Duodenal mucosa (tissue), 2 donors: ENCODE data around the gene ZDHHC19.
"Not testable (repeated sequence)": the region's sequence is repeated elsewhere in the genome, so short reads cannot be mapped to it uniquely, and the experiment has no call there.

Source experiments
- H3K27ac ChIP-seq: one replicate; pipeline ENCODE4 v1.7.0; 2013; ENCODE audit warnings: low read depth, low read length
- H3K27me3 ChIP-seq, 2 donors: one replicate each; pipeline ENCODE4 v1.7.0; 2013; ENCODE audit warnings: low read length in 2 of 2, control low read depth in 1 of 2; ENCODE audit not compliant: insufficient read depth in 2 of 2, control insufficient read depth in 1 of 2
- H3K36me3 ChIP-seq, 2 donors: one replicate each; pipeline ENCODE4 v1.7.0; 2013; ENCODE audit warnings: low read length in 2 of 2, control low read depth in 1 of 2; ENCODE audit not compliant: insufficient read depth in 2 of 2, control insufficient read depth in 1 of 2
- H3K4me1 ChIP-seq, 2 donors: one replicate each; pipeline ENCODE4 v1.7.0; 2013; ENCODE audit warnings: low read length in 2 of 2, control low read depth in 1 of 2; ENCODE audit not compliant: insufficient read depth in 2 of 2, control insufficient read depth in 1 of 2
- H3K4me3 ChIP-seq, 2 donors: one replicate each; pipeline ENCODE4 v1.7.0; 2013; ENCODE audit warnings: low read length in 2 of 2, low read depth in 1 of 2
- H3K9ac ChIP-seq, 2 donors: one replicate each; pipeline ENCODE4 v1.7.0; 2013; ENCODE audit warnings: low read length in 2 of 2, low read depth in 1 of 2
- H3K9me3 ChIP-seq, 2 donors: one replicate each; pipeline ENCODE4 v1.7.0; 2013; ENCODE audit warnings: low read length in 2 of 2, control low read depth in 1 of 2; ENCODE audit not compliant: control insufficient read depth in 1 of 2

The ZDHHC19 gene

DNA sequence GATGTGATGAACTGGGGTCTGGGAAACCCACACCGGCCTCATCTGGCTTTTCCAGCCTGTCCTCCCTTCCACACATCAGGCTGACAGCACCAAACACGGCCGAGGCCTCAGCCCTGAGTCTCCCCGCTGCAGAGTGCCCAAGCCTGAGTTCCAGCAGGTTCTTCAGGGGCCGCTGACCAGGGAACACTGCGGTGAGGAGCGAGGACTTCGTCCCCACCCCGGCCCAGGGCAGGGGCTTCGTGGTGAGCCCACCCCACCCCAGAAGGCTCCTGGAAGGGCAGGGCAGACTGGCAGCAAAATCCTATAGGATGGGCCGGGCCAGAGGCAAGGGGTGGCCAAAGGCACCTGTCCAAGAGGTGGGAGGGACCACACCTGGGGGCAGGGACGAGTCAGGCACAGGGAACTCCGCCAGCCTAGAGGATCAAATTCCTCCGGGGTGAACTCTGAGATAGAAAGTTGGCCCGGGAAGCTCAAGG, 4.9 kb upstream of the ZDHHC19 start, which contains the start of gene SLC51A:
Gene SLC51A, plus strand, starts transcription at position 446 of the 476 bp plus-strand sequence. CDS start 179 bp downstream, outside the sequence.
- Histone ChIP-seq H3K27ac (no peak within 1 kb of the TSS), H3K4me1 (peaks cover 12 to 33% of the 10 kb centered on the region in 2 donors), H3K9me3 (no peaks in the 10 kb centered on the region), H3K27me3 (no peaks in the 10 kb centered on the region), H3K4me3 (peak within 1 kb of the TSS; percentile 64 to 69), H3K9ac (peak within 1 kb of the TSS; percentile 57 to 59), H3K36me3 (no peaks in the 10 kb centered on the region)

DNA sequence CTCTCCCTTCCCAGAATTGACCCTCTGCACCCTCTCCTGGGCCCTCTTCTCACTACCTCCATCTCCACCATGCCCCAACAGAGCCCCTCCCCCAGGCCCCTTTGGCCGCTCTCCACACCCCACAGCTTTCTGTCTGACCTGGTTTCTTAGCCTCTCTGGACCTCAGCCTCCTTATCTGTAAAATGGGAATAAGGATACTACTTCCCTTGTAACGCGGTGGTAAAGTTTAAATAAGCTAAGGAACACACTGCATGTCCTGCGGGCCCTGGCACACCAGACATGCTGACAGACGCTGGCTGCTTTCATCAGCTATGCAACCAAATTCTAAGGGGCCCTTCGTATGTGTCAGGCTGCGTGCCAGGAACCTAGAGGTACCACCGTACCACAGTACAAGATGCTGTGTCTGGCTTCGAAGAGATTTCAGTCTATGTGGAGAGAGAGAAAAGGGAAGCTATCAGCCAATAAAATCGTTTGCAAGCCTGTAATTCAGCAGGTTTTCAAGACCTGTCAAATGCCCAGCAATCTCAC, 4.4 kb upstream of the ZDHHC19 start:
- Histone ChIP-seq H3K9ac (no peak overlapping the region), H3K27me3 (no peaks in the 10 kb centered on the region), H3K9me3 (no peaks in the 10 kb centered on the region), H3K36me3 (no peaks in the 10 kb centered on the region), H3K27ac (no peak overlapping the region), H3K4me1 (peaks cover 12 to 33% of the 10 kb centered on the region in 2 donors), H3K4me3 (no peak overlapping the region)

DNA sequence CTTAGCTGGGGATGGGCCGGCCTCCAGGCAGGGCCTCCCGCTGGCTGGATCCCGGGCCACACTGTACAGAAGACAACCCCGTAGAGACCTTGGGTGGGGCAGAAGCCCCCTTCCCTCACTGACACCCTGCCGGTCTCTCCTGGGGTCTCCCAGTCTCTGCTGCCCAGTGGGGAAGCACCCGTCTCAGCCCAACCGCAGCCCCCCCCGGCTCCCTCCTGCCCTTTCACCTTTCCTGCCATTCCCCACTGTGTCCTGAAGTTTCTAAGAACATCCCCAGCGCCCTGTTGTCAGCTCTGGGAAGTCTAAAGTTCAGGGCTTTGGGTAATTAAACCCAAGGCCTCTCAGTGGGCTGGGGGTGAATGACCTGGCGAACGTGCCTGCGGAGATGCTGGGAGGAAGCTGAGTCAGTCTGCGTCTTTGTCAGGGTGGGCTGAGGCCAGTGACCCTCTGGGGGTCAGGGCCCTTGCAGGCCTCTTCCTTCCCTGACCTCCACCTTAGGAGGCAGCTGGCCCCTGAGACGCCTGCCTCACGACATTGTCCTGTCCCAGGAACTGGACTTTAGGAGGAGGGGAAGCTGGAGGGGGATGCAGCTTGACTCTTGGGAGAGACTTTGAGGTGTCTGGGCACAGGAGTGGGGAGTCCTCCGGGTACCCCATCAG, 3.7 kb upstream of the ZDHHC19 start:
- Histone ChIP-seq H3K4me1 (peaks cover 12 to 32% of the 10 kb centered on the region in 2 donors), H3K27ac (no peak overlapping the region), H3K36me3 (no peaks in the 10 kb centered on the region), H3K9me3 (no peaks in the 10 kb centered on the region), H3K27me3 (no peaks in the 10 kb centered on the region), H3K4me3 (no peak overlapping the region), H3K9ac (no peak overlapping the region)

DNA sequence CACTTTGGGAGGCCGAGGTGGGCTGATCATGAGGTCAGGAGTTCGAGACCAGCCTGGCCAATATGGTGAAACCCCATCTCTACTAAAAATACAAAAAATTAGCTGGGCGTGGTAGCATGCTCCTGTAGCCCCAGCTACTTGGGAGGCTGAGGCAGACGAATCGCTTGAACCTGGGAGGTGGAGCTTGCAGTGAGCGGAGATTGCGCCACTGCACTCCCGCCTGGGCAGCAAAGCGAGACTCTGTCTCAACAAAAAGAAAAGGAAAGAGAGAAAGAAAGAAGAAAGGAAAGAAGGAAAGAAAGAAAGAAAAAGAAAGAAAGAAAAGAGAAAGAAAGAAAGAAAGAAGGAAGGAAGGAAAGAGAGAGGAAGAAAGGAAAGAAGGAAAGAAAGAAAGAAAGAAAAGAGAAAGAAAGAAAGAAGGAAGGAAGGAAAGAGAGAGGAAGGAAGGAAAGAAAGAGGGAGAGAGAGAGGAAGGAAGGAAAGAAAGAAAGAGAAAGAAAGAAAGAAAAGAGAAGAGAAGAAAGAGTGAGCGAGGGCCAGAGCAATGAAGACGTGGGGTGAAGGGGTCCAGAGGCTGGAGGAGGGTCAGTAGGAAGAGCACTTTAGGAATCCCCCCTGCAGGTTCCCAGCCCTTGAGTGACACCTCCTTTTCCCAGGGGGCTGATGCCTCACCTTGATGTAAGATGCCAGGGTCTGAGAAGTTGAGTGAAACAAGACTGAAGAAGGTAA, 1.1 kb downstream of the ZDHHC19 start:
- not testable (repeated sequence) for H3K36me3 ChIP-seq, H3K9ac ChIP-seq, H3K27me3 ChIP-seq, H3K9me3 ChIP-seq, H3K27ac ChIP-seq, H3K4me1 ChIP-seq, H3K4me3 ChIP-seq

DNA sequence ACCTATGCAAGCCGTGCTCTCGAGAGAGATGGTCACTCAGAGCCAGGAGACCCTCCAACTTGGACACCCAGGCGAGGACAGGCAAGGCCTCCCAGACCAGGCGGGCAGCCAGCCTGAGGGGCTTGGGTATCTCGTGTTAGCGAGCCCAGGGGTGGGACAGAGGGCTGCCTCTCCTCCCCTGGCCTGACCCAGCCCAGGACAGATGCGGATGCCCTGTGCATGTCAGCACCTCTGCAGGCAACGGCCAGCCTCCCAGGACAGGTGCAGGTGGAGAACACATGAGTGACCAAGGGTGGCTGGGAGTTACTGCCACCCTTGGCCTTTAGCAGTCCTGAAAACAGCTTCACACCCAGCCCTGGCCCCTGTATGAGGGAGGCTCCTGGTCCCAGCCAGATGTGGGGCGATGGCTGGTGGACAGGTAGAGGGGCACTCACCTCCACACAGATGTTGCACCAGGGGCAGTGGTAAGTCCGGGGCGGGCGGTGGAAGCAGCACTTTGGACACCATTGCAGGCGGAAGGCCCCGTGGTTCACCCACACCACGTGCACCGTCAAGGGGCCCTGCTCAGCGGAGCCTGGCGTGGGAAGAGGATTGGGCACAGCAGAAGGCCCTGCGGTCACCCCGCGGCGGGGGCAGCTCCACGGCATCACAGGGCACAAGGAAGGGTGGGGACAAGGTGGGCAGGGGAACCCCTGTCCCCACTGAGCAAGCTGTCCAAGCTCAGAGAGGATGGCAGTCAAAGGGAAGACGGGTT, 2.1 kb downstream of the ZDHHC19 start:
- Histone ChIP-seq H3K4me3 (no peak overlapping the region), H3K27ac (no peak overlapping the region), H3K4me1 (peaks cover 0 to 4% of the 10 kb centered on the region in 2 donors)

DNA sequence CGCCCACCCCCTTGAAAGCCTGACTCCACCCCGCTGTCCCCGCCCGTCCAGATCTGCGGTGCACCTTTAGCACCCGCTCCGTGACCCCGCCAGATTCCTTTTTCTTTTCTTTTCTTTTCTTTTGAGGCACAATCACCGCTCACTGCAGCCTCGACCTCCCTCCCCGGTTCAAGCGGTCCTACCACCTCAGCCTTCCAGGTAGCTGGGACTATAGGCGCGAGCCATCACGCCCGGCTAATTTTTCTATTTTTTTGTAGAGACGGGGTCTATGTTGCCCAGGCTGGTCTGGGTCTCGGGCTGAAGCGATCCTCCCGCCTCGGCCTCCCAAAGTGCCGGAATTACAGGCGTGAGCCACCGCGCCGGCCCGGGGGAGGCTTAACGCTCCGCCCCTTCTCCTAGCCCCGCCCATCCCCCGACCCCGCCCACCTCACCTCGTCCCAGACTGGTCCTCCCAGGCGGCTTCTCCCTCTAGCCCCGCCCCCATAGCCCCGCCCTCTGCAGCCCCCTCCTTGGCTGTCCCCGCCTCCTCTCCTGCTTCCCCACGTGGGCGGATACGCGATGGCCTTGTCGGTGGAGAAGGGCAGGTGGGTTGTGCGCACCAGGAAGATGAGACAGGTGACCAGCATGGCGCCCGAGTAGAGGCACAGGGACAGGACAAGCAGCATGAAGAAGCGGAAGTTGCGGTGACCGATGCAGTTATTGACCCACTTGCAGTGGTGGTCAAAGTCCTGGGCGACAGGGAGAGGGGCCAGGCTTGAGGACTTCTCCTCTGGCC, 3.2 kb downstream of the ZDHHC19 start:
- H3K4me3 ChIP-seq = peak overlapping the region; percentile 29 to 61
- no peaks in the 10 kb centered on the region for H3K36me3 ChIP-seq
- H3K9me3 ChIP-seq = no peaks in the 10 kb centered on the region
- peaks cover 0 to 9% of the 10 kb centered on the region in 2 donors for H3K4me1 ChIP-seq
- H3K9ac ChIP-seq = no peak overlapping the region
- no peak overlapping the region for H3K27ac ChIP-seq
- H3K27me3 ChIP-seq = no peaks in the 10 kb centered on the region

More for the DNA sequence above, 2.1 kb downstream of the ZDHHC19 start:
- H3K36me3 ChIP-seq = no peaks in the 10 kb centered on the region
- H3K9me3 ChIP-seq = no peaks in the 10 kb centered on the region
- no peak overlapping the region for H3K9ac ChIP-seq
- no peaks in the 10 kb centered on the region for H3K27me3 ChIP-seq

DNA sequence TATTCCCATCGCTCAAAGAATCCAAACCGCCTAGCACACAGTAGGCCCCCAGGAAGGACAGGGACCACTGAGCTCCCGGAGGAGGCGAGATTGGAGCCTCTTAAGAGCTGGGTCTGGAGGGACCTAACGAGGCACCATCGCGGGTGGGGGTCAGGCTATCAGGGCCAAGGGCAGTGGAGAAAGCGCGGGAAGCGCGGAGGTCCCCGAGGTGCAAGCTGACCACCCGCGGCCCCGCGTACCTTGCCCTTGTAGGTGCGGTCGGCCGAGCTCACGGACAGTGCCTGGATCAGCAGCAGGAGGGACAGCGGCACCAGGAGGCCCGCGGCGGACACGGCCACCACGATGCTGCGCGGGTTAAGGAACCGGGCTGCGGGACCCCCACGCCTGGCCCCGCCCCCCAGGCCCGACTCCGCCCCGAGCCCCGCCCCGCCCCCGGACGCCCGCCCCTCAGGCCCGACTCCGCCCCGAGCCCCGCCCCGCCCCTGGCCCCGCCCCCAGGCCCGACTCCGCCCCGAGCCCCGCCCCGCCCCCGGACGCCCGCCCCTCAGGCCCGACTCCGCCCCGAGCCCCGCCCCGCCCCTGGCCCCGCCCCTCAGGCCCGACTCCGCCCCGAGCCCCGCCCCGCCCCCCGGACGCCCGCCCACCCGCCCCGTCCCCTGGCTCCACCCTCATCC, 3.9 kb downstream of the ZDHHC19 start:
- Histone ChIP-seq H3K9ac (no peak overlapping the region), H3K27ac (no peak overlapping the region), H3K36me3 (no peaks in the 10 kb centered on the region), H3K4me1 (peaks cover 0 to 9% of the 10 kb centered on the region in 2 donors), H3K4me3 (peak overlapping the region; percentile 44 to 61), H3K9me3 (no peaks in the 10 kb centered on the region), H3K27me3 (no peaks in the 10 kb centered on the region)

DNA sequence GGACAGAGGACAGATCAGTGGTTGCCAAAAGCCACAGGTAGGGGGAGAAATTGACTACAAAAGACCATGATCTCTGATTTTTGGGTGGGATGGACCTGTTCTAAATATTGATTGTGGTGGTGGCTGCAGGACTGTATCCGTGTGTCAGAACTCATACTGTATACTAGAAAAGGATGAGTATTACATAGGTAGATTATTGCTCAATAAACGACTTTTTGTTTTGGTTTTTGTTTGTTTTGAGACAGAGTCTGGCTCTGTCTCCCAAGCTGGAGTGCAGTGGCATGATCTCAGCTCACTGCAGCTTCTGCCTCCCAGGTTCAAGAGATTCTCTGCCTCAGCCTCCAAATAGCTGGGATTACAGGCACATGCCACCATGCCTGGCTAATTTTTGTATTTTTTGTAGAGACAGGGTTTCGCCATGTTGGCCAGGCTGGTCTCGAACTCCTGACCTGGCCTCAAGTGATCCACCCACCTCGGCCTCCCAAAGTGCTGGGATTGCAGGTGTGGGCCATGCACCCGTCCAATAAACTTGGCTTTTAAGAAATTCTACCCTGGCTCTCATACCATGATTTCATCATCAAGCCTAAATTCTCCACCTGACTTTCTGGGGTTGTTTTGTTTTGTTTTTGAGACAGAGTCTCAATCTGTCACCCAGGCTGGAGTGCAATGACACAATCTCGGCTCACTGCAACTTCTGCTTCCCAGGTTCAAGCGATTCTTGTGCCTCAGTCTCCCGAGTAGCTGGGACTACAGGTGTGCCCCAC, 5.6 kb downstream of the ZDHHC19 start:
- H3K27ac ChIP-seq, H3K9ac ChIP-seq, H3K4me1 ChIP-seq, H3K9me3 ChIP-seq, H3K4me3 ChIP-seq, H3K36me3 ChIP-seq, H3K27me3 ChIP-seq: not testable (repeated sequence)

DNA sequence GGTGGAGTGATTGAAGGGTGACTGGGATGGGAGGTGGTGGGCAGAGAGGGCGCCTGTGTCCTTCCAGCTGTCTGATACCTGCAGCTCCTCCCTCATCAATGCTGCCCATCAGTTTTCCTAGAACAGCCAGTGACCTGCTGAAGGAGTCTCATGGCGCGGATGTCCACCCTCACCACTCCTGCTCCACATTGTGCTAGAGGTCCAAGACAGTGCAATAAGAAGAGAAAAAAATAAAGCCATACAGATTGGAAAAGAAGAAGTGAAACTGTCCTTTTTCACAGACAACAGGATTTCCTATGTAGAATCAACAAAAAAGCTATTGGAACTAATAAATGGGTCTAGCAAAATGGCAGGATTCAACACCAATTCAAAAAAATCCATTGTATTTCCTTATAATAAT, 7.4 kb downstream of the ZDHHC19 start:
- H3K4me1 ChIP-seq = peaks cover 0 to 9% of the 10 kb centered on the region in 2 donors
- H3K36me3 ChIP-seq = no peaks in the 10 kb centered on the region
- no peaks in the 10 kb centered on the region for H3K27me3 ChIP-seq
- H3K27ac ChIP-seq = no peak overlapping the region
- H3K9ac ChIP-seq = no peak overlapping the region
- H3K9me3 ChIP-seq = no peaks in the 10 kb centered on the region
- no peak overlapping the region for H3K4me3 ChIP-seq
